Esophagus squamous epithelium (tissue), 4 donors: Measurements from ENCODE around the gene PRKRIP1.

Experiments used
- POLR2A ChIP-seq, 4 donors: fragments of 450-650 bp; IDR thresholded peaks; one replicate each; pipeline ENCODE4 v1.6.1; 2017; ENCODE audit warnings: antibody characterized with exemption in 4 of 4, mild to moderate bottlenecking in 4 of 4, moderate library complexity in 3 of 4
- TF ChIP-seq, protein P1 (sequence below), 6 experiments: fragments of 450-650 bp in 4 of 6; fragments of 200-600 bp in 2 of 6; sonication (generic) in 2 of 6; IDR thresholded peaks; one replicate each; pipeline ENCODE4 v1.5.1; 2016 to 2019; ENCODE audit warnings: antibody characterized with exemption in 6 of 6, mild to moderate bottlenecking in 4 of 6, moderate library complexity in 4 of 6

DNA sequence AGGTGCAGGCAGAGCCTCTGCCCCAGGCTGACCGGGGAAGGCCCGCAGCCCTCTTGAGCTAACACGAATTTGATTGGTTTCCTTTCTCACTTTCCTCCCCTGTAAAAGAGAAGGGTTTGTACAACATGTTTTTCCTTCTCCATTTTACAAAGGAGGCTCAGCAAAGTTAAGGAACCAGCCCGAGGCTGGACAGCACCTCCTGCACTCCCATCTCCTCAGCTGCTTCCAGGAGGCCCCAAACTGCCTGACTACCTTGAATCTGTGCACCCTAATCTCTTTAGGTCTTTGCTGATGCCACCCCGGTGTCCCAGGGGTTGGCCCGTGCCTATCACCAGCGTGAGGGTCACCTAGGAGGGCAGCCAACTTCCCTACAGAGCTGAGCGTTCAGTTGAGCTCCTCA is 64.3 kb downstream of the PRKRIP1 start:
- TF ChIP-seq POLR2A (IDR thresholded peaks at IDR 0.05) = no peak
- TF ChIP-seq, protein P1, sequence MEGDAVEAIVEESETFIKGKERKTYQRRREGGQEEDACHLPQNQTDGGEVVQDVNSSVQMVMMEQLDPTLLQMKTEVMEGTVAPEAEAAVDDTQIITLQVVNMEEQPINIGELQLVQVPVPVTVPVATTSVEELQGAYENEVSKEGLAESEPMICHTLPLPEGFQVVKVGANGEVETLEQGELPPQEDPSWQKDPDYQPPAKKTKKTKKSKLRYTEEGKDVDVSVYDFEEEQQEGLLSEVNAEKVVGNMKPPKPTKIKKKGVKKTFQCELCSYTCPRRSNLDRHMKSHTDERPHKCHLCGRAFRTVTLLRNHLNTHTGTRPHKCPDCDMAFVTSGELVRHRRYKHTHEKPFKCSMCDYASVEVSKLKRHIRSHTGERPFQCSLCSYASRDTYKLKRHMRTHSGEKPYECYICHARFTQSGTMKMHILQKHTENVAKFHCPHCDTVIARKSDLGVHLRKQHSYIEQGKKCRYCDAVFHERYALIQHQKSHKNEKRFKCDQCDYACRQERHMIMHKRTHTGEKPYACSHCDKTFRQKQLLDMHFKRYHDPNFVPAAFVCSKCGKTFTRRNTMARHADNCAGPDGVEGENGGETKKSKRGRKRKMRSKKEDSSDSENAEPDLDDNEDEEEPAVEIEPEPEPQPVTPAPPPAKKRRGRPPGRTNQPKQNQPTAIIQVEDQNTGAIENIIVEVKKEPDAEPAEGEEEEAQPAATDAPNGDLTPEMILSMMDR (IDR thresholded peaks at IDR 0.05) = no peak
